PC-3 (cell line): ENCODE results near the gene MAP7. TPM values are rescaled to one million over a fixed set of nuclear protein-coding genes. Genes with fewer than 3 reads are reported as not detected.

ENCODE experiments used
- ATAC-seq: fragments of 200-7000 bp; cut with Tn5 transposase; 2 replicates; pipeline ENCODE4 v1.9.1; 2020; ENCODE audit warnings: mild to moderate bottlenecking, moderate library complexity
- BruUV-seq: library from RNA; stranded (reverse); fragments of 400-500 nt; replicated peaks from 2 replicates; lab custom pipeline; 2021; lab: Mats Ljungman, UMichigan
- CTCF ChIA-PET: fragments of 300-600 bp; sonication (Branson Sonifier 250); formaldehyde crosslinking; loops from one replicate; lab custom pipeline; 2022; ENCODE audit warnings: antibody characterized with exemption; lab: Charles Lee
- POLR2A ChIA-PET: fragments of 300-600 bp; sonication (Branson Sonifier 250); formaldehyde crosslinking; loops from one replicate; lab custom pipeline; 2022; ENCODE audit warnings: antibody characterized with exemption; ENCODE audit not compliant: unreplicated experiment; lab: Charles Lee
- DNase-seq: peaks from one replicate; pipeline ENCODE4 v3.0.0-alpha.2; 2015
- H2AFZ ChIP-seq: fragments of 300-600 bp; sonication (generic); 2 replicates; pipeline ENCODE4 v1.6.0; 2016; ENCODE audit warnings: antibody characterized with exemption, low read length
- H3F3A ChIP-seq: fragments of 300-600 bp; sonication (generic); one replicate; pipeline ENCODE4 v1.6.0; 2017; ENCODE audit warnings: antibody characterized with exemption, low read length, control low read depth, mild to moderate bottlenecking; ENCODE audit not compliant: unreplicated experiment
- H3K27ac ChIP-seq: fragments of 300-600 bp; sonication (generic); 2 replicates; pipeline ENCODE4 v1.5.1; 2016; ENCODE audit warnings: mild to moderate bottlenecking, low read length
- H3K27me3 ChIP-seq: fragments of 300-600 bp; sonication (generic); 2 replicates; pipeline ENCODE4 v1.6.1; 2016; ENCODE audit warnings: low read length, mixed read lengths
- H3K36me3 ChIP-seq: fragments of 300-600 bp; sonication (generic); 2 replicates; pipeline ENCODE4 v1.6.1; 2016; ENCODE audit warnings: low read depth, mixed run types, low read length, mixed read lengths
- H3K4me1 ChIP-seq: fragments of 300-600 bp; sonication (generic); 2 replicates; pipeline ENCODE4 v1.5.1; 2016; ENCODE audit warnings: low read length; ENCODE audit not compliant: insufficient read depth
- H3K4me2 ChIP-seq: fragments of 300-600 bp; sonication (generic); 2 replicates; pipeline ENCODE4 v1.6.0; 2016; ENCODE audit warnings: low read length
- H3K4me3 ChIP-seq: fragments of 300-600 bp; sonication (generic); 2 replicates; pipeline ENCODE4 v1.5.1; 2016; ENCODE audit warnings: mild to moderate bottlenecking, low read length, mixed read lengths
- H3K79me2 ChIP-seq: fragments of 300-600 bp; sonication (generic); 2 replicates; pipeline ENCODE4 v1.6.1; 2017; ENCODE audit warnings: low read length, mixed read lengths
- H3K9ac ChIP-seq: fragments of 300-600 bp; sonication (generic); 2 replicates; pipeline ENCODE4 v1.6.0; 2016; ENCODE audit warnings: mild to moderate bottlenecking, low read length
- H3K9me2 ChIP-seq: fragments of 300-600 bp; sonication (generic); replicated peaks from 2 replicates; pipeline ENCODE4 v1.6.1; 2016; ENCODE audit warnings: mixed run types, low read length, mixed read lengths
- H3K9me3 ChIP-seq: fragments of 300-600 bp; sonication (generic); 2 replicates; pipeline ENCODE4 v1.6.1; 2016; ENCODE audit warnings: low read length, mixed read lengths
- H4K20me1 ChIP-seq: fragments of 300-600 bp; sonication (generic); 2 replicates; pipeline ENCODE4 v1.6.1; 2016; ENCODE audit warnings: low read length, mixed read lengths
- EZH2 ChIP-seq: fragments of 300-600 bp; sonication (generic); IDR thresholded peaks from one replicate; pipeline ENCODE4 v1.6.1; 2017; ENCODE audit warnings: antibody characterized with exemption, mild to moderate bottlenecking, low read length; ENCODE audit not compliant: unreplicated experiment
- EZH2phosphoT487 ChIP-seq: fragments of 300-600 bp; sonication (generic); IDR thresholded peaks from 2 replicates; pipeline ENCODE4 v1.6.1; 2018; ENCODE audit warnings: mild to moderate bottlenecking, antibody characterized with exemption, low read length, borderline replicate concordance
- intact Hi-C: fragments of 100-400 bp; cut with micrococcal nuclease; formaldehyde crosslinking; loops from 2 replicates; pipeline ENCODE4 v1.9.0; 2023
- total RNA-seq: library from RNA; depleted of rRNA; stranded (reverse); fragments of >200 nt; gene quantifications from 2 replicates; pipeline ENCODE4 v1.2.3, GENCODE V29; 2014
- TF ChIP-seq, protein P1 (sequence below): fragments of 300-600 bp; sonication (generic); conservative IDR thresholded peaks from 2 replicates; pipeline ENCODE4 v1.5.1; 2017; ENCODE audit warnings: antibody characterized with exemption, low read depth, mild to moderate bottlenecking, low read length

The MAP7 gene
- total RNA-seq, 1 experiment from 2014 or later = 13.9 TPM

DNA sequence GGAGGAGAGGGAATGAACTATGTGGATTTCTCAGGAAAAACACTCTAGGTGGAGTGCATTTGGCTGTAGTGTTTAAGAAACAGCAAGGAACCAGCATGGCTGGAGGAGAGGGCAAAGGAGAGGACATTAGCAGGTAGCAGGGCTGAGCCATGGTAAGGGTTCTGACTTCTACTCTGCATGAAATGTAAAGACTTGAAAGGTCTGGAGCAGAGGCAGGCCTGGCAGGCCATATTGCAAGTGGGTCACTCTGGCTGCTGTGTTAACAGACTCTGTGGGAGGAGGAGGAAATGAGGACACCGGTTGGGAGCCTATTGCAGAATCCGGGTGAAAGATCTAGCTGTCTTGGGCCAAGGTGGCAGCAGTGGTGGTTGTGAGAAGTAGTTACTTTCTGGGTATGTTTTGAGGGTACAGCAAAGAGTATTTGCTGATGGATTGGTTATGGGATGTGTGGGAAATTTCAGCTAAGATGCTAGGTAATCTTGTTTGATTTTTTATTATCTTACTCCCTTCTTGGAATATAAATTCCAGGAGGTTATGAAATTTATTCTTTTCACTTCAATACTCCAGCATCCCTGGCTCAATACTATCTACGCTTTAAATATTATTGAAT is 144.7 kb downstream of the MAP7 start:
- ATAC-seq = no peak
- no peaks in the 10 kb centered on the region for H3K27me3 ChIP-seq
- peaks cover 73% of the 10 kb centered on the region for H3K4me1 ChIP-seq

DNA sequence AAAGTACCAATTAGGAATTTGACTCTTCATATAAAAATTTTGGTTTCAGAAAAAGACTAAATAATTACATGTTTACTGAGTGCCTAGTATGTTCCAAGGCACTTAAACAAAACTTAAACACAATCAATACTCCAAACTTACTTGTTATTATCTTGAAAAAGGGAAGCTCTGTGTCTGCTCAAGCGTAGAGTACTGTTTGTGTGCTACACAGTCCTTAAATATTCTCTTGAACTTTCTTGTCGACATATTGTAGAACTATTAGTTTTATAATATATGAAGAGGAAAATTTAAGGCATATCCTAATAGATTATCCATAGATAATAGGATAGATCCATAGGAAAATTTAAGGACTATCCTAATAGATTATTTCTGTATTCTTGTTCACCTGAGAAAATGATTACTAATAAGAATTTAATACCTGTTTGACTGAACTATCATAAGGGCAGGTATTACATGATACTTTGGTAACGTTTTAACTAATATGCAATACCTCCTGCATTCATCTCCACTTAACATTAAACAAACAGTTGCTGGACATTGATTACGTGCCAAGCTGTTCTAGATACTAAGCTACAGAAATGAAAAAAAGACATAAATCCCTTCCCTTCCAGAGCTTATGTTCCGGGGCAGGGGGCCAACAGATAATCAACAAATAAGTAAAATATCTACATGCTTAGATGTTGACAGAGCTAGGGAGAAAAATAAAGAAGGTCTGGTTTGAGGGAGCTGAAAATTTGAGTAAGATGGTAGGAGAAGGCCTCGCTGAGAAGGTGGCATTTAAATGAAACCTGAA is 145.4 kb downstream of the MAP7 start:
- Histone ChIP-seq H3K9me2 (no peaks in the 10 kb centered on the region), H3K4me3 (no peak overlapping the region), H3K27ac (peak overlapping the region; percentile 99), H3K27me3 (no peaks in the 10 kb centered on the region), H3K4me1 (peaks cover 66% of the 10 kb centered on the region), H4K20me1 (no peaks in the 10 kb centered on the region), H3K79me2 (0 out of 2 replicates have a peak, but pooled peaks cover 4% of the 10 kb centered on the region), H3F3A (no peaks in the 10 kb centered on the region), H3K4me2 (no peak overlapping the region), H2AFZ (no peak overlapping the region), H3K36me3 (no peaks in the 10 kb centered on the region), H3K9me3 (no peaks in the 10 kb centered on the region), H3K9ac (peak overlapping the region; percentile 86)
- no peak for ATAC-seq
- intact Hi-C loops = loop anchor here (10.0 kb wide), 1 partner anchor 140 kb away; no protein-coding TSS in a partner anchor
- no peak for DNase-seq
- CTCF ChIA-PET = no interaction called here
- BruUV-seq = no TSS peak
- TF ChIP-seq EZH2phosphoT487 = no peak
- no peak for TF ChIP-seq EZH2
- POLR2A ChIA-PET = no interaction called here

More for the DNA sequence above, 144.7 kb downstream of the MAP7 start:
- Histone ChIP-seq H3F3A (no peaks in the 10 kb centered on the region), H3K4me2 (no peak overlapping the region), H3K27ac (peak overlapping the region; percentile 99), H3K9me3 (no peaks in the 10 kb centered on the region), H2AFZ (no peak overlapping the region), H3K4me3 (no peak overlapping the region), H4K20me1 (no peaks in the 10 kb centered on the region), H3K79me2 (0 out of 2 replicates have a peak, but pooled peaks cover 4% of the 10 kb centered on the region), H3K9ac (peak overlapping the region; percentile 86; the same call in 1 of the 2 replicates), H3K36me3 (no peaks in the 10 kb centered on the region), H3K9me2 (no peaks in the 10 kb centered on the region)
- TF ChIP-seq, protein P1, sequence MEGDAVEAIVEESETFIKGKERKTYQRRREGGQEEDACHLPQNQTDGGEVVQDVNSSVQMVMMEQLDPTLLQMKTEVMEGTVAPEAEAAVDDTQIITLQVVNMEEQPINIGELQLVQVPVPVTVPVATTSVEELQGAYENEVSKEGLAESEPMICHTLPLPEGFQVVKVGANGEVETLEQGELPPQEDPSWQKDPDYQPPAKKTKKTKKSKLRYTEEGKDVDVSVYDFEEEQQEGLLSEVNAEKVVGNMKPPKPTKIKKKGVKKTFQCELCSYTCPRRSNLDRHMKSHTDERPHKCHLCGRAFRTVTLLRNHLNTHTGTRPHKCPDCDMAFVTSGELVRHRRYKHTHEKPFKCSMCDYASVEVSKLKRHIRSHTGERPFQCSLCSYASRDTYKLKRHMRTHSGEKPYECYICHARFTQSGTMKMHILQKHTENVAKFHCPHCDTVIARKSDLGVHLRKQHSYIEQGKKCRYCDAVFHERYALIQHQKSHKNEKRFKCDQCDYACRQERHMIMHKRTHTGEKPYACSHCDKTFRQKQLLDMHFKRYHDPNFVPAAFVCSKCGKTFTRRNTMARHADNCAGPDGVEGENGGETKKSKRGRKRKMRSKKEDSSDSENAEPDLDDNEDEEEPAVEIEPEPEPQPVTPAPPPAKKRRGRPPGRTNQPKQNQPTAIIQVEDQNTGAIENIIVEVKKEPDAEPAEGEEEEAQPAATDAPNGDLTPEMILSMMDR = no peak
- TF ChIP-seq EZH2 = no peak
- TF ChIP-seq EZH2phosphoT487 = no peak
- intact Hi-C loops = loop anchor here (10.0 kb wide), 1 partner anchor 139 kb away; no protein-coding TSS in a partner anchor
- ChIA-PET POLR2A (no interaction called here), CTCF (no interaction called here)
- BruUV-seq = no TSS peak
- no peak for DNase-seq

DNA sequence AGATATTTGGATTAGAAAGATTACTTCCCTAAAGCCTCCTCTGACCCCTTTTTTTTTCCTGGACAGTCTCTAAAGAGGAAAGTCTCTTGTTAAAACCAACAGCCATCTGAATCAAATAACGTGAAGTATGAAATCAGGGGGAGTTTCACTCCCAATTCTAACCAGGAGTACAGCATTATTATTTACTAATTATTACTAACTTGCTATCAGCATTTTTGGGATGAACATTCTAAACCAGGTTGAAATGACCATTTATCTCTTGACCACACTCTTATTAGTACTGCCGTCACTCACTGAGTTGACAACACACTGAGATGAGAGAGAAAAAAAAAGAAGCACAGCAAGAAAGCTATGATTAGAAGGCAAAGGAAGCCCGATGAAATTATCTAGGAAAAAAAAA is 146.2 kb downstream of the MAP7 start:
- Histone ChIP-seq H3K4me1 (peaks cover 58% of the 10 kb centered on the region), H3K4me2 (peak overlapping the region; percentile 50), H3F3A (no peaks in the 10 kb centered on the region), H3K9me2 (no peaks in the 10 kb centered on the region), H3K4me3 (no peak overlapping the region), H2AFZ (no peak overlapping the region), H3K9me3 (no peaks in the 10 kb centered on the region), H3K36me3 (no peaks in the 10 kb centered on the region), H3K27me3 (no peaks in the 10 kb centered on the region), H3K9ac (peak overlapping the region; percentile 86), H3K27ac (peak overlapping the region; percentile 99), H3K79me2 (0 out of 2 replicates have a peak, but pooled peaks cover 4% of the 10 kb centered on the region), H4K20me1 (no peaks in the 10 kb centered on the region)
- no TSS peak for BruUV-seq
- CTCF ChIA-PET = interaction anchor here (0.6 kb wide), 1 partner anchor 162 kb away, joined by 3 read pairs; no protein-coding TSS in a partner anchor
- intact Hi-C loops = loop anchor here (10.0 kb wide), 1 partner anchor 141 kb away; no protein-coding TSS in a partner anchor
- no peak for ATAC-seq
- POLR2A ChIA-PET = interaction anchor here (0.7 kb wide), 1 partner anchor 114 kb away, joined by 4 read pairs; the partner anchor contains the start of gene BCLAF1
- TF ChIP-seq, protein P1 = no peak
- TF ChIP-seq EZH2phosphoT487 (no peak), EZH2 (no peak)
- no peak for DNase-seq
